ENCODE measurements around the gene RCSD1. TPM values are rescaled to one million over a fixed set of nuclear protein-coding genes. Genes with fewer than 3 reads are reported as not detected.

Gene RCSD1
- total and polyA plus RNA-seq, 2 donors (not counting 3 experiments of a cell fraction or from before 2014, with no cell fraction given) = 0.08 to 1.00 TPM

GRCh38 chr1:167635156-167635648, 5.2 kb downstream of the RCSD1 start:
- Histone ChIP-seq H3K79me2 (ENCODE audit: control insufficient read depth, insufficient read depth, low read length) (no peaks in the 10 kb centered on the region), H4K20me1 (replicated peaks; ENCODE audit: control insufficient read depth, extremely low read depth, insufficient read depth, low read length) (no peaks in the 10 kb centered on the region), H3K9ac (replicated peaks; ENCODE audit: extremely low read depth, insufficient read depth, low read length) (no peak overlapping the region), H3K9me3 (replicated peaks; ENCODE audit: control insufficient read depth, insufficient read depth, low read length) (no peaks in the 10 kb centered on the region), H3K27ac (ENCODE audit: insufficient read depth, low read depth, low read length) (no peak overlapping the region), H3K4me1 (ENCODE audit: control insufficient read depth, extremely low read depth, insufficient read depth, low read length) (no peaks in the 10 kb centered on the region), H3K9me1 (replicated peaks; ENCODE audit: control insufficient read depth, extremely low read depth, insufficient read depth, low read length) (no peaks in the 10 kb centered on the region), H3K36me3 (ENCODE audit: control insufficient read depth in 2 of 2, extremely low read depth in 1 of 2, insufficient read depth in 2 of 2, low read length in 2 of 2) (no peaks in the 10 kb centered on the region), H3K4me2 (ENCODE audit: insufficient read depth, low read length) (no peak overlapping the region), H3K27me3 (ENCODE audit: control insufficient read depth in 2 of 2, insufficient read depth in 2 of 2, low read length in 2 of 2) (peaks cover 23 to 27% of the 10 kb centered on the region in 2 experiments), H2AFZ (ENCODE audit: low read depth, low read length) (no peak overlapping the region), H3K4me3 (replicated peaks in 1 of 3; ENCODE audit: insufficient read depth in 1 of 3, low read depth in 1 of 3, low read length in 3 of 3) (no peak overlapping the region)
- dilution Hi-C loops (cut with MboI; ENCODE audit: extremely low pct_ligation_motif_present, low sequenced_read_pairs) = no loop called here
- ChIA-PET POLR2A (no interaction called here), CTCF (interaction anchor here (0.8 to 1.4 kb wide), 2 partner anchors 11 to 13 kb away, joined by 3 to 5 read pairs; no protein-coding TSS in a partner anchor)
- intact Hi-C loops (cut with micrococcal nuclease) = no loop called here
- FAIRE-seq (no peak), DNase-seq (ENCODE audit: low read depth, low spot score) (no peak)
- TF ChIP-seq GATA2 (IDR thresholded peaks at IDR 0.05; ENCODE audit: insufficient read depth, insufficient read length, low read depth, low read length) (no peak), MYC (IDR thresholded peaks at IDR 0.05; ENCODE audit: low read depth, low read length) (no peak), POLR2A (IDR thresholded peaks at IDR 0.05; ENCODE audit: low read depth, low read length) (no peak), CTCF (IDR thresholded peaks at IDR 0.05; ENCODE audit: extremely low read depth in 1 of 2, insufficient read depth in 1 of 2, low read depth in 1 of 2, low read length in 2 of 2) (no peak), POLR2AphosphoS5 (IDR thresholded peaks at IDR 0.05; ENCODE audit: insufficient read depth, low read depth, low read length) (no peak), MAX (IDR thresholded peaks at IDR 0.05; ENCODE audit: insufficient read depth, insufficient read length) (no peak), JUN (IDR thresholded peaks at IDR 0.05; ENCODE audit: borderline replicate concordance, insufficient read depth, insufficient read length, low read depth) (no peak), EZH2 (IDR thresholded peaks at IDR 0.05; ENCODE audit: borderline replicate concordance, low read depth, low read length, severe bottlenecking) (no peak), FOS (IDR thresholded peaks at IDR 0.05; ENCODE audit: borderline replicate concordance, insufficient read depth, low read length) (no peak)
- no TSS peak for BruUV-seq (replicated peaks)
